ENCODE measurements around the gene TMEM45A. TPM values are rescaled to one million over a fixed set of nuclear protein-coding genes. Genes with fewer than 3 reads are reported as not detected.
A peak's percentile ranks its signal among the peaks of the same experiment; 100 is the strongest.

TMEM45A gene
- total and polyA plus RNA-seq, 2 experiments from 2014 or later = 87.7 to 133 TPM

- Histone ChIP-seq H3K27me3 (replicated peaks; ENCODE audit: insufficient read depth) (peaks cover 11% of the 10 kb centered on the region; the same call in 1 of the 2 replicates), H3K36me3 (ENCODE audit: low read depth) (no peaks in the 10 kb centered on the region), H3K9me2 (ENCODE audit: insufficient read depth) (no peaks in the 10 kb centered on the region), H3K9ac (no peak overlapping the region), H4K20me1 (ENCODE audit: insufficient read depth) (no peaks in the 10 kb centered on the region), H3K79me2 (ENCODE audit: insufficient read depth) (no peaks in the 10 kb centered on the region), H3K9me3 (ENCODE audit: low read depth) (no peaks in the 10 kb centered on the region), H3F3A (ENCODE audit: insufficient read depth) (no peaks in the 10 kb centered on the region), H3K4me2 (ENCODE audit: unreplicated experiment) (no peak overlapping the region), H3K27ac (no peak overlapping the region), H3K4me1 (ENCODE audit: insufficient read depth) (0 out of 2 replicates have a peak, but pooled peaks cover 7% of the 10 kb centered on the region), H2AFZ (no peak overlapping the region), H3K4me3 (no peak overlapping the region)
- WGBS, 2 experiments (ENCODE audit: low coverage in 1 of 2, low lambda C conversion rate in 2 of 2, missing lambda C conversion rate in 2 of 2) = 52 to 55% methylated on average over 5 of the region's 5 CpGs
- TF ChIP-seq EZH2 (IDR thresholded peaks at IDR 0.05; ENCODE audit: insufficient read depth, poor library complexity, severe bottlenecking) (no peak), EZH2phosphoT487 (IDR thresholded peaks at IDR 0.05; ENCODE audit: insufficient read depth, low read depth) (no peak)
- peak; percentile 62 for DNase-seq
- in situ Hi-C loops (cut with MboI) = no loop called here
Measured at GRCh38 chr3:100603469-100603868, 111.0 kb downstream of the TMEM45A start.

DNA sequence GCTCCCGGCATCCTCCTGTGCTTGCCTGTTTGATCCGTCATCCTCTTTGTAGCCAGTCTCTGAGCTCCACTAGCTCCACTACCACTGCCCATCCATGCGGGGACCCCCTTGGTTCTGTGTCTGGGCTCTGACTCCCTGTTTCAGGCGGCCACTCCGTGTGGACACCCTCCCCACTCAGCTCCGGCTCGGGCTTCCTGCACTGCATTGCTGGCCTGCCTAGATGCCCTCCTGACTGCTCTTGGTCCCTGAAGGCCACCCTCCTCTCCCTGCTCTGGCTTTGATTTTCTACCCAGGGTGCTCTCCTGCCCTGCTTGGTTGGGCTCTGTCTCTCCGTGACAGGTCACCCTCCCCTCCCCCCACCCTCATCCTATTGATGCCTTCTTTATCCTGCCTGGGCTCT, 112.9 kb downstream of the TMEM45A start:
- in situ Hi-C loops (cut with MboI) = no loop called here
- 77 to 79% methylated on average over 8 of the region's 8 CpGs for WGBS, 2 experiments (ENCODE audit: low coverage in 1 of 2, low lambda C conversion rate in 2 of 2, missing lambda C conversion rate in 2 of 2)
- Histone ChIP-seq H3K9ac (no peak overlapping the region), H3K36me3 (ENCODE audit: low read depth) (no peaks in the 10 kb centered on the region), H3K4me2 (ENCODE audit: unreplicated experiment) (no peak overlapping the region), H3K79me2 (ENCODE audit: insufficient read depth) (no peaks in the 10 kb centered on the region), H3K9me3 (ENCODE audit: low read depth) (no peaks in the 10 kb centered on the region), H3F3A (ENCODE audit: insufficient read depth) (no peaks in the 10 kb centered on the region), H3K9me2 (ENCODE audit: insufficient read depth) (no peaks in the 10 kb centered on the region), H3K4me1 (ENCODE audit: insufficient read depth) (0 out of 2 replicates have a peak, but pooled peaks cover 7% of the 10 kb centered on the region), H3K27ac (no peak overlapping the region), H2AFZ (no peak overlapping the region), H4K20me1 (ENCODE audit: insufficient read depth) (no peaks in the 10 kb centered on the region), H3K4me3 (no peak overlapping the region), H3K27me3 (replicated peaks; ENCODE audit: insufficient read depth) (peaks cover 24% of the 10 kb centered on the region)
- DNase-seq = no peak
- TF ChIP-seq EZH2 (IDR thresholded peaks at IDR 0.05; ENCODE audit: insufficient read depth, poor library complexity, severe bottlenecking) = no peak
- TF ChIP-seq EZH2phosphoT487 (IDR thresholded peaks at IDR 0.05; ENCODE audit: insufficient read depth, low read depth) = no peak

GRCh38 chr3:100606894-100607512, 114.6 kb downstream of the TMEM45A start:
- Histone ChIP-seq H3K27ac (no peak overlapping the region), H3K4me3 (no peak overlapping the region)
- in situ Hi-C loops (cut with MboI) = no loop called here

DNA sequence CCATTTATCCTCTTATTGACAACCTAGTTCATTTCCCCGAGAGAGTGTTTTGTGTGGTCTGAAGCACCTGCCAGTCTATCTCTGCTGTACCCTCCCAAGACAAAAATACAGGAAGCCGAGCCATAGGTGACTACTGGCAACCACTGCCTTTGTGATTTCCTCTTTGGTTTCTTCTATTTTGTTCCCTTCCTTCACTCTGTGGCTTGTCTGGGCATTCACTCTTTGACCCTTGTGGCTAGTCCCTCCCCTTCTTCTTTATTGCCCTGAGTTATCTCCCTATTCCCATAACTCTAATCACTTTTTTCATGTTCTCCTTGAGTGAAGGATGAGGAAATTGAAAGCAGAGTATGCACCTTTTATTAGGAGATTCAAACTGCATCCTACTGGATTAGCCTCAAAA, 116.9 kb downstream of the TMEM45A start, which contains the start of gene ADGRG7:
TSS of gene ADGRG7 (plus strand) at position 297 of the 400 bp plus-strand sequence. CDS start 256 bp downstream, outside the sequence.
- no peaks in the 10 kb centered on the region for H3K4me1 ChIP-seq (ENCODE audit: insufficient read depth)
- no peaks in the 10 kb centered on the region for H3F3A ChIP-seq (ENCODE audit: insufficient read depth)
- no peaks in the 10 kb centered on the region for H3K9me2 ChIP-seq (ENCODE audit: insufficient read depth)
- no peaks in the 10 kb centered on the region for H3K9me3 ChIP-seq (ENCODE audit: low read depth)
- no peak within 1 kb of the TSS for H2AFZ ChIP-seq
- TF ChIP-seq EZH2phosphoT487 (IDR thresholded peaks at IDR 0.05; ENCODE audit: insufficient read depth, low read depth) (no peak), EZH2 (IDR thresholded peaks at IDR 0.05; ENCODE audit: insufficient read depth, poor library complexity, severe bottlenecking) (no peak)
- H3K27me3 ChIP-seq (replicated peaks; ENCODE audit: insufficient read depth) = peaks cover 43% of the 10 kb centered on the region
- no peaks in the 10 kb centered on the region for H4K20me1 ChIP-seq (ENCODE audit: insufficient read depth)
- H3K79me2 ChIP-seq (ENCODE audit: insufficient read depth) = no peaks in the 10 kb centered on the region
- no peak within 1 kb of the TSS for H3K27ac ChIP-seq
- in situ Hi-C loops (cut with MboI) = no loop called here
- no peaks in the 10 kb centered on the region for H3K36me3 ChIP-seq (ENCODE audit: low read depth)
- 56 to 76% methylated on average over 2 of the region's 2 CpGs for WGBS, 2 experiments (ENCODE audit: low coverage in 1 of 2, low lambda C conversion rate in 2 of 2, missing lambda C conversion rate in 2 of 2)
- H3K9ac ChIP-seq = no peak within 1 kb of the TSS
- DNase-seq = no peak
- no peak within 1 kb of the TSS for H3K4me2 ChIP-seq (ENCODE audit: unreplicated experiment)
- no peak within 1 kb of the TSS for H3K4me3 ChIP-seq

More at GRCh38 chr3:100606894-100607512, 114.6 kb downstream of the TMEM45A start:
- no peaks in the 10 kb centered on the region for H3K36me3 ChIP-seq (ENCODE audit: low read depth)
- H2AFZ ChIP-seq = no peak overlapping the region
- TF ChIP-seq EZH2 (IDR thresholded peaks at IDR 0.05; ENCODE audit: insufficient read depth, poor library complexity, severe bottlenecking) (no peak), EZH2phosphoT487 (IDR thresholded peaks at IDR 0.05; ENCODE audit: insufficient read depth, low read depth) (no peak)
- H3K4me2 ChIP-seq (ENCODE audit: unreplicated experiment) = no peak overlapping the region
- no peaks in the 10 kb centered on the region for H3K79me2 ChIP-seq (ENCODE audit: insufficient read depth)
- H4K20me1 ChIP-seq (ENCODE audit: insufficient read depth) = no peaks in the 10 kb centered on the region
- H3K4me1 ChIP-seq (ENCODE audit: insufficient read depth) = 0 out of 2 replicates have a peak, but pooled peaks cover 7% of the 10 kb centered on the region
- no peak for DNase-seq
- no peaks in the 10 kb centered on the region for H3K9me3 ChIP-seq (ENCODE audit: low read depth)
- H3F3A ChIP-seq (ENCODE audit: insufficient read depth) = no peaks in the 10 kb centered on the region
- no peaks in the 10 kb centered on the region for H3K9me2 ChIP-seq (ENCODE audit: insufficient read depth)
- H3K9ac ChIP-seq = no peak overlapping the region
- peaks cover 38% of the 10 kb centered on the region for H3K27me3 ChIP-seq (replicated peaks; ENCODE audit: insufficient read depth)
